Measurements from ENCODE around the gene SNAPC5.
"Not testable (repeated sequence)": the region's sequence is repeated elsewhere in the genome, so short reads cannot be mapped to it uniquely, and the experiment has no call there.

SNAPC5 gene

GRCh38 chr15:66494262-66494661 is 3.3 kb downstream of the SNAPC5 start:
- H3K4me3 ChIP-seq (ENCODE audit: low read depth, low read length): no peak overlapping the region

GRCh38 chr15:66491846-66492245 is 5.7 kb downstream of the SNAPC5 start:
- no peak overlapping the region for H3K4me3 ChIP-seq (ENCODE audit: low read depth, low read length)

GRCh38 chr15:66489179-66489791 is 8.3 kb downstream of the SNAPC5 start:
- H3K4me3 ChIP-seq (ENCODE audit: low read depth, low read length): no peak overlapping the region

GRCh38 chr15:66488525-66488924 is 9.0 kb downstream of the SNAPC5 start:
- no peak overlapping the region for H3K4me3 ChIP-seq (ENCODE audit: low read depth, low read length)

- H3K4me3 ChIP-seq (ENCODE audit: low read depth, low read length): no peak overlapping the region
Measured at GRCh38 chr15:66486887-66487286, 10.7 kb downstream of the SNAPC5 start.

GRCh38 chr15:66484539-66485112 is 12.9 kb downstream of the SNAPC5 start:
- H3K4me3 ChIP-seq (ENCODE audit: low read depth, low read length): no peak overlapping the region

- H3K4me3 ChIP-seq (ENCODE audit: low read depth, low read length): no peak overlapping the region
Measured at GRCh38 chr15:66483131-66483566, 14.4 kb downstream of the SNAPC5 start.

- H3K4me3 ChIP-seq (ENCODE audit: low read depth, low read length): no peak overlapping the region
Measured at GRCh38 chr15:66482539-66482938, 15.0 kb downstream of the SNAPC5 start.

GRCh38 chr15:66481107-66481856 is 16.3 kb downstream of the SNAPC5 start:
- H3K4me3 ChIP-seq (ENCODE audit: low read depth, low read length): no peak overlapping the region

GRCh38 chr15:66480267-66480666 is 17.3 kb downstream of the SNAPC5 start:
- H3K4me3 ChIP-seq (ENCODE audit: low read depth, low read length): no peak overlapping the region

GRCh38 chr15:66477011-66477410 is 20.6 kb downstream of the SNAPC5 start:
- no peak overlapping the region for H3K4me3 ChIP-seq (ENCODE audit: low read depth, low read length)

GRCh38 chr15:66476535-66476934 is 21.0 kb downstream of the SNAPC5 start:
- no peak overlapping the region for H3K4me3 ChIP-seq (ENCODE audit: low read depth, low read length)

GRCh38 chr15:66474963-66475362 is 22.6 kb downstream of the SNAPC5 start:
- no peak overlapping the region for H3K4me3 ChIP-seq (ENCODE audit: low read depth, low read length)

- H3K4me3 ChIP-seq (ENCODE audit: low read depth, low read length): no peak overlapping the region
Measured at GRCh38 chr15:66474135-66474534, 23.4 kb downstream of the SNAPC5 start.

GRCh38 chr15:66472176-66472999 is 25.2 kb downstream of the SNAPC5 start:
- no peak overlapping the region for H3K4me3 ChIP-seq (ENCODE audit: low read depth, low read length)

GRCh38 chr15:66470825-66471224 is 26.7 kb downstream of the SNAPC5 start:
- not testable (repeated sequence) for H3K4me3 ChIP-seq (ENCODE audit: low read depth, low read length)

GRCh38 chr15:66467162-66468040 is 30.2 kb downstream of the SNAPC5 start:
- H3K4me3 ChIP-seq (ENCODE audit: low read depth, low read length): not testable (repeated sequence)

GRCh38 chr15:66465294-66465693 is 32.3 kb downstream of the SNAPC5 start:
- H3K4me3 ChIP-seq (ENCODE audit: low read depth, low read length): not testable (repeated sequence)

- no peak overlapping the region for H3K4me3 ChIP-seq (ENCODE audit: low read depth, low read length)
Measured at GRCh38 chr15:66462627-66463026, 34.9 kb downstream of the SNAPC5 start.

GRCh38 chr15:66461917-66462316 is 35.6 kb downstream of the SNAPC5 start:
- H3K4me3 ChIP-seq (ENCODE audit: low read depth, low read length): no peak overlapping the region

Measured in iPS-11a (cell line).